ENCODE results near the gene CELSR1.

The CELSR1 gene

DNA sequence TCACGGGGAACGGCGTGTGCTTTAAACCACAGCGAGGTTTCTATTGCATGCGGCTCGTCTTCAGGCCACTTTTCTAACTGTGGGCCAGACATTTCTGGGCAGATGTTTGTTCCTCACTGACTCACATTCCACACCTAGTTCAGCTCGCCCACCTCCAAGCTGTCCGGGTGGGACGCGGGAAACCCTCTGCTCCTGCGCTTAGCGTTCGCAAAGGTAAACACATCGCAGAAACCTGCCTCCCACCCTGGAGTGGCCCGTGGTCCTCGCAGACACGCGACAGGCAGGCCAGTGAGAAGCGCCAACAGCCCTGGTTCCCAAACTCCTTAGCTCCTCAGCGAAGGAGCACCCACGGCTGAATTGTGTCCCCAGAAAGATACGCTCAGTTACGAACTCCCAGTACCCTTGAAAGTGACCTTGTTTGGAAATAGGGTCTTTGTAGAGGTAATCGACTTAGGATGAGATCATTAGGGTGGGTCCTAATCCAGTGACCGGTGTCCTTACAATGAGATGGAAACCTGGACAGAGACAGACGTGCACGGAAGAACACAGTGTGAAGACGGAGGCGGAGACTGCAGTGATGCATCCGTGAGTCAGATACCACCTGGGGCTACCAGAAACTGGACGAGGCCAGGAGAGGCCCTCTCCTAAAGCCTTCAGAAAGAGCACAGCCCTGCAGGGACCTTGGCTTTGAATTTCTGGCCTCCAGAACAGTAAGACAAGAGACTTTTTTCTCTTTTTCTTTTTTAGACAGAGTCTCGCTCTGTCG, 82.7 kb downstream of the CELSR1 start:
- H3K27ac ChIP-seq = no peak overlapping the region
- no peaks in the 10 kb centered on the region for H3K79me2 ChIP-seq (ENCODE audit: insufficient read depth, low read depth)
- H3K27me3 ChIP-seq (ENCODE audit: insufficient read depth, low read depth) = peaks cover 66% of the 10 kb centered on the region
- no peaks in the 10 kb centered on the region for H3K36me3 ChIP-seq (ENCODE audit: insufficient read depth)
- H4K20me1 ChIP-seq (ENCODE audit: insufficient read depth) = no peaks in the 10 kb centered on the region
- H2AFZ ChIP-seq (ENCODE audit: low read depth) = no peak overlapping the region
- no peak overlapping the region for H3K4me3 ChIP-seq (IDR thresholded peaks at IDR 0.05; ENCODE audit: insufficient read depth, low read depth, low read length)
- TF ChIP-seq, protein P1, sequence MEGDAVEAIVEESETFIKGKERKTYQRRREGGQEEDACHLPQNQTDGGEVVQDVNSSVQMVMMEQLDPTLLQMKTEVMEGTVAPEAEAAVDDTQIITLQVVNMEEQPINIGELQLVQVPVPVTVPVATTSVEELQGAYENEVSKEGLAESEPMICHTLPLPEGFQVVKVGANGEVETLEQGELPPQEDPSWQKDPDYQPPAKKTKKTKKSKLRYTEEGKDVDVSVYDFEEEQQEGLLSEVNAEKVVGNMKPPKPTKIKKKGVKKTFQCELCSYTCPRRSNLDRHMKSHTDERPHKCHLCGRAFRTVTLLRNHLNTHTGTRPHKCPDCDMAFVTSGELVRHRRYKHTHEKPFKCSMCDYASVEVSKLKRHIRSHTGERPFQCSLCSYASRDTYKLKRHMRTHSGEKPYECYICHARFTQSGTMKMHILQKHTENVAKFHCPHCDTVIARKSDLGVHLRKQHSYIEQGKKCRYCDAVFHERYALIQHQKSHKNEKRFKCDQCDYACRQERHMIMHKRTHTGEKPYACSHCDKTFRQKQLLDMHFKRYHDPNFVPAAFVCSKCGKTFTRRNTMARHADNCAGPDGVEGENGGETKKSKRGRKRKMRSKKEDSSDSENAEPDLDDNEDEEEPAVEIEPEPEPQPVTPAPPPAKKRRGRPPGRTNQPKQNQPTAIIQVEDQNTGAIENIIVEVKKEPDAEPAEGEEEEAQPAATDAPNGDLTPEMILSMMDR (conservative IDR thresholded peaks at IDR 0.05; ENCODE audit: low read depth, low read length) = no peak
- no peaks in the 10 kb centered on the region for H3K4me1 ChIP-seq (ENCODE audit: low read depth, poor library complexity, severe bottlenecking)
- H3K9ac ChIP-seq = no peak overlapping the region
- no peak overlapping the region for H3K4me2 ChIP-seq

DNA sequence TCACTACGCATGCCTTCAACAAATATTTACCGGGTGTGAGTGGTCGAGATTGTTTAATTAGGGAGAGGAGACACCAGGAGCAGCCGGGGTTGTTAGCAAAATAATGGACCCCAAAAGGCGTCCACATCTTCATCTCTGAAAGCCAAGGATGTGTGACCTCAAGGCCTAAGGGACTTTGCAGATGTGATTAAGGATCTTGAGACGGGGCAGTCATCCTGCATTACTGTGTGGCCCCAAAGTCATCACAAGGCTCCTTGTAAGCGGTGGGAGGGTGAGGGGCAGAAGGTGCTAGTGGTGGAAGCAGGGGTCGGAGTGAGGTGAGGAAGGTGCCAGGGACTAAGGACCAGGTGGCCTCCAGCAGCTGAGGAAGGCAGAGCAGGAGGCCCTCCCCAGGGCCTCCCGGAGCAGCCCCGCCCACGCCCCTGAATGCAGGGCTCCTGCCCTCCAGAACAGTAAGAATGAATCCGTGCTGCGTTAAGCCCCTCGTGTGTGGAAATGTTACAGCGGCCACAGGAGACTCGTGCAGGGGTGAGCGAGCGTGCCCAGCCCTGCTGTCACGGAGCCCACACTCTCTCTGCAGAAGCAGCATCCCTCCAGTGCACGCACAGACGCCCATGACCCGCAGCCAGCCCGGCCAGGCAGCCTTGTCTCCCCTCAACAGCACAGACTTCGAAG, 83.5 kb downstream of the CELSR1 start:
- Histone ChIP-seq H3K79me2 (ENCODE audit: insufficient read depth, low read depth) (no peaks in the 10 kb centered on the region), H2AFZ (ENCODE audit: low read depth) (no peak overlapping the region), H3K27me3 (ENCODE audit: insufficient read depth, low read depth) (peaks cover 63% of the 10 kb centered on the region), H3K4me1 (ENCODE audit: low read depth, poor library complexity, severe bottlenecking) (no peaks in the 10 kb centered on the region), H3K9ac (no peak overlapping the region), H3K4me3 (IDR thresholded peaks at IDR 0.05; ENCODE audit: insufficient read depth, low read depth, low read length) (no peak overlapping the region), H4K20me1 (ENCODE audit: insufficient read depth) (no peaks in the 10 kb centered on the region), H3K27ac (no peak overlapping the region), H3K36me3 (ENCODE audit: insufficient read depth) (no peaks in the 10 kb centered on the region), H3K4me2 (no peak overlapping the region)
- TF ChIP-seq, protein P1 (conservative IDR thresholded peaks at IDR 0.05; ENCODE audit: low read depth, low read length) = no peak

DNA sequence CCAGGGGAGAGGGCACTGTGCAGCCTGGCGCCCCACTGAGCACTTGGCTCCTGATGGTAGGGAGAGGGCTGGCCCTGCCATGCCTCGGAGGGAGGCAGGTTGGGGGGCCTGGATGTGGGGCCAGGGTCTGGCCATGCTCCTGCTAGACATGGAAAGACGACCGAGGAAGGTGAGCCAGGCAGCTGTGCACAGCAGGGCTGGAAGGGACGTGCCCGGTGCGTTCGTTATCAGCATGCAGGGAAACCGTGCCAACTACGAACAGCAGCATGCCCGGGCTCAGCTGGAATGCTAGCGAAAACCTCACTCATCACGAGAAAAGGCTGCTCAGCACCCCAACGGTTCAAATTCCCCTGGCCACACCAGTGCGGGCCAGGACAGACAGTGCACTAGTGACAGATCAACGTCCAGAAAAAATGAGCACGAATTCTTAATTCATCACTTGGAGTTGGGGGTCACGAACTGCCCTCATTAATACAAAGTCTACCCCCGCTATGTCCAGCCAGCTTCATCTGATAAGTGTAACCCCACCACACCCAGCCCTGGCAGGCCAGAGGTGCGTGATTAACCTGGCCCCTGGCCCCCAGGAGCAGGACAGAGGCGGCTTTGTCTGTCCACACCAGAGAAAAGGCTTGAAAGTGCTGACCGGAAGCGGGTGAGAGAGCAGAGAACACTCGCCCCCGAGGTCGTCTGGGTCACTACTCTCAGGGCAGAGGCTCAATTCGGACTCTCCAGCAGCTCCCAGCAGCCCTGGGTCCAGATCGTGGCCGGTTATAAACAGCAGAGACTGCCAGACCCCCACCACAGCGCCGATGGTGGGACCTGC, 84.2 kb downstream of the CELSR1 start:
- H3K36me3 ChIP-seq (ENCODE audit: insufficient read depth) = no peaks in the 10 kb centered on the region
- no peaks in the 10 kb centered on the region for H3K4me1 ChIP-seq (ENCODE audit: low read depth, poor library complexity, severe bottlenecking)
- H3K27me3 ChIP-seq (ENCODE audit: insufficient read depth, low read depth) = peaks cover 63% of the 10 kb centered on the region
- H2AFZ ChIP-seq (ENCODE audit: low read depth) = no peak overlapping the region
- H3K4me2 ChIP-seq = no peak overlapping the region
- TF ChIP-seq, protein P1 (conservative IDR thresholded peaks at IDR 0.05; ENCODE audit: low read depth, low read length) = no peak
- no peaks in the 10 kb centered on the region for H4K20me1 ChIP-seq (ENCODE audit: insufficient read depth)
- no peak overlapping the region for H3K4me3 ChIP-seq (IDR thresholded peaks at IDR 0.05; ENCODE audit: insufficient read depth, low read depth, low read length)
- no peaks in the 10 kb centered on the region for H3K79me2 ChIP-seq (ENCODE audit: insufficient read depth, low read depth)
- no peak overlapping the region for H3K27ac ChIP-seq
- no peak overlapping the region for H3K9ac ChIP-seq

DNA sequence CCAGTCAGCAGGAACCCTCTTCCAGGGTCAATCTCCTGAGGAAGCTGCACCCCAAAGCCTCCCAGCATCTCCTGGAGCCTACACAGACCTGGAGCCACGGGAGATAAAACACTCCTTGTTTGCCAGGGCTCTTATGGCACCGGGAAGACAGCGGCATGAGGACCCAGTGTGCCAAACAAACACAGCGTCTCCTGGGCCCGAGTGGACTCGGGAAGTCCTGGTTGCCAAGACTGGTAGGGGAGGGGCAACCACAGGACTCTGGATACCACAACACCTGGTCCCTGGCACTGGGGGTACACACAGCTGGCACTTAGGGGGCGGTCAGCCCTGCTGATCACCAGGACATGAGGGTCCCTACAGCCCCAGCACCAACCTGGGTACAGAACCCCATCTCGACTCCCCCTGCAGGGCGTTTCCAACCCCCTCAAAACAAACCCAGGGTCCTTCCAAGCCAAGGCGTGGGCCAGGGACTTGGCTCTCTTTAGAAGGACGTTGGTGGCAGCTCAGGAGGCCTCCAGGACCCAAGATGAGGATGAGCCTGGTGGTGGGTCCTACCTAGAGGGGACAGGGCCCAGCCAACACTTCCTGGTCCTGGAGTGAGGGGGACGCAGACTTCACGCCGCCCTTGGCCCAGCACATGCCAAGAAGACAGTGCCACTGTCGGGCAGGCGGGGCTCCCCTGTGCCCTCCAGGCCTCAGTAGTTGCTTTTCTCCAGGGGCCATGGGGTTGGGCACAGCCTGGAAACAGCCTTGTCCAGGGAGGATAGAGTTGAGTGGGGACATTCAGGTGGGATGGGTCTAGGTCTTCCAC, 85.0 kb downstream of the CELSR1 start:
- H3K27me3 ChIP-seq (ENCODE audit: insufficient read depth, low read depth) = peaks cover 58% of the 10 kb centered on the region
- no peak overlapping the region for H3K27ac ChIP-seq
- no peak overlapping the region for H3K9ac ChIP-seq
- no peaks in the 10 kb centered on the region for H3K79me2 ChIP-seq (ENCODE audit: insufficient read depth, low read depth)
- no peaks in the 10 kb centered on the region for H4K20me1 ChIP-seq (ENCODE audit: insufficient read depth)
- no peaks in the 10 kb centered on the region for H3K4me1 ChIP-seq (ENCODE audit: low read depth, poor library complexity, severe bottlenecking)
- no peak overlapping the region for H2AFZ ChIP-seq (ENCODE audit: low read depth)
- no peak overlapping the region for H3K4me2 ChIP-seq
- no peaks in the 10 kb centered on the region for H3K36me3 ChIP-seq (ENCODE audit: insufficient read depth)
- H3K4me3 ChIP-seq (IDR thresholded peaks at IDR 0.05; ENCODE audit: insufficient read depth, low read depth, low read length) = no peak overlapping the region
- TF ChIP-seq, protein P1 (conservative IDR thresholded peaks at IDR 0.05; ENCODE audit: low read depth, low read length) = no peak
